Heart right ventricle (tissue), 16 donors: Measurements from ENCODE around the gene TCF7L2. TPM values are rescaled to one million over a fixed set of nuclear protein-coding genes. Genes with fewer than 3 reads are reported as not detected.

ENCODE experiments used
- ATAC-seq, 8 donors: fragments of 200-7000 bp; cut with Tn5 transposase; one replicate each; pipeline ENCODE4 v1.9.1; 2020; ENCODE audit warnings: mild to moderate bottlenecking in 8 of 8, moderate library complexity in 8 of 8, moderate number of reproducible peaks in 1 of 8
- DNase-seq, 2 donors: peaks; one replicate each; pipeline ENCODE4 v3.0.0-alpha.2; 2020
- H3K27ac ChIP-seq, 10 donors: fragments of 200-600 bp; sonication (generic) in 2 of 10; one replicate each; pipeline versions ENCODE4 v1.5.0 to v1.8.0; 2020 to 2022; ENCODE audit warnings: mild to moderate bottlenecking in 3 of 10
- H3K27me3 ChIP-seq, 7 donors: fragments of 200-600 bp; one replicate each; pipeline ENCODE4 v1.8.0; 2021 to 2022; ENCODE audit warnings: mild to moderate bottlenecking in 2 of 7
- H3K36me3 ChIP-seq, 9 donors: fragments of 200-600 bp; sonication (generic) in 1 of 9; one replicate each; pipeline versions ENCODE4 v1.5.0 to v1.8.0; 2020 to 2022; ENCODE audit warnings: mild to moderate bottlenecking in 2 of 9
- H3K4me1 ChIP-seq, 9 donors: fragments of 200-600 bp; sonication (generic) in 1 of 9; one replicate each; pipeline versions ENCODE4 v1.5.0 to v1.8.0; 2020 to 2022; ENCODE audit warnings: mild to moderate bottlenecking in 4 of 9
- H3K4me3 ChIP-seq, 10 donors: fragments of 200-600 bp; sonication (generic) in 2 of 10; one replicate each; pipeline versions ENCODE4 v1.5.0 to v1.8.0; 2020 to 2022; ENCODE audit warnings: mild to moderate bottlenecking in 7 of 10, moderate library complexity in 2 of 10
- H3K9me3 ChIP-seq, 11 donors: fragments of 200-600 bp in 10 of 11; sonication (generic) in 2 of 11; one replicate each; pipeline versions ENCODE4 v1.5.0 to v1.8.0; 2013 to 2022; ENCODE audit warnings: mild to moderate bottlenecking in 2 of 11, control low read depth in 1 of 11, moderate library complexity in 1 of 11
- WGBS, 2 donors: extraction: QIAGEN DNeasy Blood & Tissue Kit; methylation state at CpG; one replicate each; pipeline ENCODE4 v1.1.7; 2013; ENCODE audit warnings: inconsistent platforms in 1 of 2; 5-methylcytosine and 5-hydroxymethylcytosine counted together
- intact Hi-C, 10 donors: fragments of 100-400 bp; cut with DNase I; formaldehyde crosslinking; loops; one replicate each; pipeline versions ENCODE4 v1.11.1 to v1.14.2; 2022
- polyA plus RNA-seq, 2 donors: library from polyadenylated mRNA; stranded (reverse); fragments of 200-250 nt; gene quantifications; one replicate each; pipeline ENCODE4 v1.2.3, GENCODE V29; 2013
- total RNA-seq, 10 donors: library from RNA; stranded (reverse); fragmentation: NEBNext Ultra II Directional in 3 of 10; extraction: Animal tissue kit (Norgen Biotek cat#: 25700) in 3 of 10; gene quantifications; one replicate each; pipeline versions ENCODE4 v1.2.1 to v1.2.4, GENCODE V29; 2021 to 2023
- TF ChIP-seq, protein P1 (sequence below), 9 donors: fragments of 200-600 bp; sonication (generic) in 2 of 9; IDR thresholded peaks; one replicate each; pipeline versions ENCODE4 v1.5.0 to v1.8.0; 2021 to 2022; ENCODE audit warnings: antibody characterized with exemption in 9 of 9, mild to moderate bottlenecking in 5 of 9, moderate library complexity in 1 of 9
- donor health status: Arrhythmogenic right ventricular cardiomyopathy.
- donor health status: ischemic (EF 13 %, LVEDD 7.1; RV severe dilation, severe dysfunction).
- donor health status: healthy with polysubstance abuse.
- donor health status: DM: no; HTN: yes; CAD: no.
- donor health status: DM: no; HTN: no; CAD: no.
- donor health status: ischemic (EF 25% LVEDD 6.9; RV normal size, moderate dysfunction).
- donor health status: ischemic (EF 25% LVEDD 5.7; RV mildly dilated, moderate dysfunction).
- donor health status: healthy.
- donor health status: DM: yes; HTN: yes; CAD: no.
- donor health status: Ischemic cardiomyopathy.
- donor health status: ischemic (EF 35%, LVEDD 5.7; RV mildly dilated, moderate dysfunction).
- donor health status: nonischemic (EF 11% LVEDD 7.7; RV severe dilation, severe dysfunction).
- donor health status: DM: yes; HTN: yes; CAD: no.
- donor health status: PGD.
- donor health status: ischemic (EF 29% LVEDD 5.4; RV normal size, mild dysfunction).
- donor health status: nonischemic (EF 23%, LVEDD 6.1; RV moderate dilation, normal function).

Gene TCF7L2
- total and polyA plus RNA-seq, 12 donors: 3.6 to 15.8 (median 11.8) TPM

DNA sequence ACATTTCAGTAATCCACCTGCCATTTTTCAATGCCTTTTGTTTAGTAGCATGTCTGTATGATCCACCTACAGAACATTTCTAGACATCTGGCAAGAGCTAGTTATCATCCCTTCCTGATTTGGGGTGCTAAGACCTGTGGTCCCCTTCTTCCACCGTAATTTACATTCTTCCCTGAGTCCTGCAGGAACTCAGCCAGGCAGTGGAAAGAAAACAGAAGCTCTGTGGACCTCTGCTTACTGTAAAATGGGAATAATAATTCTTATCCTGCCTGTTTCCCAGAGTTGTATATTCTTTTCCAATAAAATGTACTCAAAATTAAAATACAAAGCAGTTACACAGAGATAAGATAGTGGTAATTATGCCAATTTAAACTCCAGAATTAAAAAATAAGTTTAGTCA is 126.9 kb downstream of the TCF7L2 start:
- intact Hi-C loops: no loop called here
- 34 to 57% methylated on average over 1 of the region's 1 CpG for WGBS, 2 donors
- Histone ChIP-seq H3K4me1 (peaks cover 3 to 32% (median 19%) of the 10 kb centered on the region in 9 donors), H3K27me3 (no peaks in the 10 kb centered on the region), H3K27ac (no peak overlapping the region), H3K36me3 (peaks cover 0 to 9% (median 0%) of the 10 kb centered on the region in 9 donors), H3K4me3 (no peak overlapping the region), H3K9me3 (no peaks in the 10 kb centered on the region)
- ATAC-seq: no peak
- DNase-seq: no peak
- TF ChIP-seq, protein P1, sequence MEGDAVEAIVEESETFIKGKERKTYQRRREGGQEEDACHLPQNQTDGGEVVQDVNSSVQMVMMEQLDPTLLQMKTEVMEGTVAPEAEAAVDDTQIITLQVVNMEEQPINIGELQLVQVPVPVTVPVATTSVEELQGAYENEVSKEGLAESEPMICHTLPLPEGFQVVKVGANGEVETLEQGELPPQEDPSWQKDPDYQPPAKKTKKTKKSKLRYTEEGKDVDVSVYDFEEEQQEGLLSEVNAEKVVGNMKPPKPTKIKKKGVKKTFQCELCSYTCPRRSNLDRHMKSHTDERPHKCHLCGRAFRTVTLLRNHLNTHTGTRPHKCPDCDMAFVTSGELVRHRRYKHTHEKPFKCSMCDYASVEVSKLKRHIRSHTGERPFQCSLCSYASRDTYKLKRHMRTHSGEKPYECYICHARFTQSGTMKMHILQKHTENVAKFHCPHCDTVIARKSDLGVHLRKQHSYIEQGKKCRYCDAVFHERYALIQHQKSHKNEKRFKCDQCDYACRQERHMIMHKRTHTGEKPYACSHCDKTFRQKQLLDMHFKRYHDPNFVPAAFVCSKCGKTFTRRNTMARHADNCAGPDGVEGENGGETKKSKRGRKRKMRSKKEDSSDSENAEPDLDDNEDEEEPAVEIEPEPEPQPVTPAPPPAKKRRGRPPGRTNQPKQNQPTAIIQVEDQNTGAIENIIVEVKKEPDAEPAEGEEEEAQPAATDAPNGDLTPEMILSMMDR (IDR thresholded peaks at IDR 0.05): no peak

DNA sequence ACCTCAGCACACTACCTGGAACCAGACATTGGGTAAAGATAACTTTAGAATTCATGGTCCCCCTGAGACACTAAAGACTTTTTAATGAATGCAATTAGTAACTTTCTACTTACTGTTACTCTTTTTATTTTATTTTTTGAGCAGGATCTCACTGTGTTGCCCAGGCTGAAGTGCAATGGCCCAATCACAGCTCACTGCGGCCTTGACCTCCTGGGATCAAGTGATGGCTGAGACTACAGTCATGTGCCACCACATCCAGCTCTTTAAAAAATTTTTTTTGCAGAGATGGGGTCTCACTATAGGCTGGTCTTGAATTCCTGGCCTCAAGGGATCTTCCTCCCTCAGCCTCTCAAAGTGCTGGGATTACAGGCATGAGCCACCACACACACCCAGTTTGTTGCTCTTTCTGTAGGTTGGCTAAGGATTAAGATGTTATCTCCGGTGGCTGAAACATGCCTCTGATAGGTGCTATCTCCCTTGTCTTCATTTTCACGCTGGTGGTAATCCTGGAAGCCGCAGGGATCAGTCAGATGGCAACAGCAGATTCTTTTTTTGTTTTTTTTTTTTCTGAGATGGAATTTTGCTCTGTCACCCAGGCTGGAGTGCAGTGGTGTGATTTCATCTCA is 128.3 kb downstream of the TCF7L2 start:
- intact Hi-C loops: no loop called here
- DNase-seq: no peak
- H3K4me3 ChIP-seq: no peak overlapping the region

DNA sequence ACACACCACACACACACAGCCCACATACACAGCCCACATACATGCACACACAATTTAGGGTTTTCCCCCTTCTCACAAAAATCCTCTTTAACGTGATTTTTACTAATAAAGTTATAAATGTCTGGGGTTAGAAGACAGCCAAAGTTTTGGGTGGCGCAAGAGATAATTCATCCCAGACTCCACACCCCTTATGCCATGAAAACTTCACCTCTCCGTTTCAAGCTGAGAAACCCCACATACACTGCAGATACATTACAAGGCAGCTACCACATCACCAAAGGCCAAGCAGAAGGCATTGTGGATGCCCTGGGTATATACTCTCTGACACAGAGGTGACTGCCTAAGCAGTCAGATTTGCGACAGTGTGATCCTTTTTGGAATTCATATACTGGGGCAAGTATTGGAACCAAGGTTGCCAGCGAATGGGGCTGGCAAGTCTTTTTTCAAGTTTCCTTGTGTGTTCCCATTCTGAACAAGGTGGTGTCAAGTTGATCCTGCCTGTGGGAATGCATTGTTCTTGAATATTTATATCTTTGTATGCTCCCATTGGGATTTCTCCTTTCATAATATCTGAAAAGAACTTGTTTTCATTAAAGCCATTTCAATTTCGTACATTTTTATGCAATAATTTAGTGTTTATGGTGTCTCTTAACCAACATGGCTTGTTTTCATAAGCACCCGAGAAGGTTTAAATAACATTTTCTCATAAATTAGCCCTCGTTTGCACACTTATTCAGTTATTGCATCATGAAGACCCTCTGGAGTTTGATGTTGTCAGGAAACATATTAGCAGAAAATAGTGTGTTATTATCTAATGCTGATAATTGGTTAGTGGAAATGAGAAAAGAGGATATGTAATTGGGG is 130.2 kb downstream of the TCF7L2 start:
- H3K4me1 ChIP-seq: peaks cover 0 to 13% (median 0%) of the 10 kb centered on the region in 9 donors
- WGBS, 2 donors: 88 to 94% methylated on average over 8 of the region's 8 CpGs
- no peak for ATAC-seq
- H3K9me3 ChIP-seq: no peaks in the 10 kb centered on the region
- no peaks in the 10 kb centered on the region for H3K27me3 ChIP-seq
- intact Hi-C loops: no loop called here
- peaks cover 0 to 9% (median 0%) of the 10 kb centered on the region in 9 donors for H3K36me3 ChIP-seq
- H3K27ac ChIP-seq: no peak overlapping the region
- no peak for DNase-seq
- H3K4me3 ChIP-seq: no peak overlapping the region
- TF ChIP-seq, protein P1 (IDR thresholded peaks at IDR 0.05): no peak

More for the DNA sequence above, 128.3 kb downstream of the TCF7L2 start:
- Histone ChIP-seq H3K9me3 (no peaks in the 10 kb centered on the region), H3K27me3 (no peaks in the 10 kb centered on the region), H3K4me1 (peaks cover 3 to 27% (median 11%) of the 10 kb centered on the region in 9 donors), H3K27ac (no peak overlapping the region), H3K36me3 (peaks cover 0 to 9% (median 0%) of the 10 kb centered on the region in 9 donors)
- TF ChIP-seq, protein P1 (IDR thresholded peaks at IDR 0.05): no peak
- ATAC-seq: no peak
- 87 to 93% methylated on average over 4 of the region's 4 CpGs for WGBS, 2 donors

DNA sequence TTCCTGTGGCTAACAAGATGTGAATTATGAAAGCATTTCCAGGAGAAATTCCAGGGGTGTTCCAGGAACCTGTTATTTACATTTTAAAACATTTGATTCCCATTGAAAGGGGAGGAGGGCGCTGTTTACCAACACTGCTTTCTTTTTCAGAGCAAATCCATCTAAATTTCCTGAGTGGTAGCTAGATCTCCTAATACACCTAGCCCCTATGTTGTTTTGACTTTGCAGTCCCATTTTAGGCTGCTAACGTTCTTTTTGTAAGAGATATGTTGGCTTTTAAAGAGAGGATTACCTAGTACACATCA is 130.8 kb downstream of the TCF7L2 start:
- DNase-seq (no peak), ATAC-seq (no peak)
- Histone ChIP-seq H3K4me3 (no peak overlapping the region), H3K36me3 (peaks cover 0 to 11% (median 0%) of the 10 kb centered on the region in 9 donors), H3K27ac (no peak overlapping the region), H3K9me3 (no peaks in the 10 kb centered on the region), H3K4me1 (peaks cover 0 to 13% (median 0%) of the 10 kb centered on the region in 9 donors), H3K27me3 (no peaks in the 10 kb centered on the region)
- intact Hi-C loops: no loop called here
- WGBS, 2 donors: 85 to 90% methylated on average over 2 of the region's 2 CpGs
- TF ChIP-seq, protein P1 (IDR thresholded peaks at IDR 0.05): no peak
